Loucy (cell line): ENCODE data around the gene LRRK1.

Source experiments
- EZH2phosphoT487 ChIP-seq: fragments of 200-600 bp; IDR thresholded peaks from 2 replicates; pipeline ENCODE4 v1.6.1; 2018; ENCODE audit warnings: antibody characterized with exemption, mild to moderate bottlenecking, moderate library complexity, borderline replicate concordance
- TF ChIP-seq, protein P1 (sequence below): fragments of 200-600 bp; sonication (generic); conservative IDR thresholded peaks from 2 replicates; pipeline ENCODE4 v1.5.1; 2014; ENCODE audit warnings: mild to moderate bottlenecking, antibody characterized with exemption, low read length

DNA sequence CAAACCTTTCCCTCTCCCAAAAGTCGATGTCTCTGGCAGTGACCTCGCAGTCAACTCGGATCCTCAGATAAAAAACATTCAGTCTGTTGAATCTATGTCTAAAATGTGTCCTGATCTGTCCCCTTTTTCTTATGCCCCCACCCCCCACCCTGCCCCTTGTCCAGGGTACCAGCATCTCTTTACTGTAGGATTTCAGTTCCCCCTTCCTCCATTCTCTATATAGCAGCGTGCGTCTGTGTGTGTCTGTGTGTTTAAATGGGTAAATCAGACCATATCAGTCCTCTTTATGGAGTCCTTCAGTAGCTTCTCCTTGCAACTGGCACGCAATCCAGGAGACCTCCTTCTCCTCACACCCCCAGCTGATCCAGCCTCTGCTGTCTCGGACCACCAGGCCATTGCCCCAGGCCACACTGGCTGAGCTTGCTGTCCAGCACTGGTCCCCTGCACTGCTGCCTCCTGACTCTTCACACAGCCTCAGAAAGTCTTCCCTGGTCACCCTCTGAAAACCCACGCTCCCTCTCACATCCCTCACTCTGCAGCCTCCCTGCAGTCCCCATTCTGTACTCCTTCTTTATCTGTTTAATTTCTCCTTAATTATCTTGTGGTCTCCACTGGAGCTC is 1.5 kb downstream of the LRRK1 start:
- TF ChIP-seq, protein P1, sequence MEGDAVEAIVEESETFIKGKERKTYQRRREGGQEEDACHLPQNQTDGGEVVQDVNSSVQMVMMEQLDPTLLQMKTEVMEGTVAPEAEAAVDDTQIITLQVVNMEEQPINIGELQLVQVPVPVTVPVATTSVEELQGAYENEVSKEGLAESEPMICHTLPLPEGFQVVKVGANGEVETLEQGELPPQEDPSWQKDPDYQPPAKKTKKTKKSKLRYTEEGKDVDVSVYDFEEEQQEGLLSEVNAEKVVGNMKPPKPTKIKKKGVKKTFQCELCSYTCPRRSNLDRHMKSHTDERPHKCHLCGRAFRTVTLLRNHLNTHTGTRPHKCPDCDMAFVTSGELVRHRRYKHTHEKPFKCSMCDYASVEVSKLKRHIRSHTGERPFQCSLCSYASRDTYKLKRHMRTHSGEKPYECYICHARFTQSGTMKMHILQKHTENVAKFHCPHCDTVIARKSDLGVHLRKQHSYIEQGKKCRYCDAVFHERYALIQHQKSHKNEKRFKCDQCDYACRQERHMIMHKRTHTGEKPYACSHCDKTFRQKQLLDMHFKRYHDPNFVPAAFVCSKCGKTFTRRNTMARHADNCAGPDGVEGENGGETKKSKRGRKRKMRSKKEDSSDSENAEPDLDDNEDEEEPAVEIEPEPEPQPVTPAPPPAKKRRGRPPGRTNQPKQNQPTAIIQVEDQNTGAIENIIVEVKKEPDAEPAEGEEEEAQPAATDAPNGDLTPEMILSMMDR = no peak
- no peak for TF ChIP-seq EZH2phosphoT487
